Panc1 (cell line): ENCODE data around the gene WNT7B. TPM values are rescaled to one million over a fixed set of nuclear protein-coding genes. Genes with fewer than 3 reads are reported as not detected.
A peak's percentile ranks its signal among the peaks of the same experiment; 100 is the strongest.

Experiments used
- ATAC-seq: fragments of 200-7000 bp; cut with Tn5 transposase; 2 replicates; pipeline ENCODE4 v1.9.1; 2020; ENCODE audit warnings: mild to moderate bottlenecking, moderate library complexity
- BruUV-seq: library from RNA; stranded (reverse); fragments of 400-500 nt; replicated peaks from 2 replicates; lab custom pipeline; 2021; lab: Mats Ljungman, UMichigan
- CTCF ChIA-PET: fragments of 300-600 bp; sonication (Branson Sonifier 250); formaldehyde crosslinking; loops from one replicate; lab custom pipeline; 2022; ENCODE audit warnings: antibody characterized with exemption; lab: Charles Lee
- POLR2A ChIA-PET: fragments of 300-600 bp; sonication (Branson Sonifier 250); formaldehyde crosslinking; loops from one replicate; lab custom pipeline; 2022; ENCODE audit warnings: antibody characterized with exemption; lab: Charles Lee
- DNase-seq: peaks from one replicate; pipeline ENCODE4 v3.0.0-alpha.2; 2010; ENCODE audit warnings: low read depth, low spot score
- H3K27ac ChIP-seq: 2 replicates; pipeline ENCODE4 v1.5.1; 2011; ENCODE audit warnings: mild to moderate bottlenecking, low read length, inconsistent platforms
- H3K27me3 ChIP-seq: fragments of 200-500 bp; sonication (Bioruptor generic); 2 replicates; pipeline ENCODE4 v1.6.0; 2014; ENCODE audit warnings: low read length, inconsistent platforms; ENCODE audit not compliant: control insufficient read depth, insufficient read depth
- H3K36me3 ChIP-seq: fragments of 200-500 bp; sonication (Bioruptor generic); 2 replicates; pipeline ENCODE4 v1.5.1; 2014; ENCODE audit warnings: inconsistent platforms, mild to moderate bottlenecking, low read length, moderate library complexity; ENCODE audit not compliant: control insufficient read depth, insufficient read depth
- H3K4me1 ChIP-seq: 2 replicates; pipeline ENCODE4 v1.5.1; 2011; ENCODE audit warnings: inconsistent platforms, mild to moderate bottlenecking, low read length, moderate library complexity; ENCODE audit not compliant: control insufficient read depth, insufficient read depth
- H3K4me3 ChIP-seq, 2 experiments: 2 replicates each; pipeline ENCODE4 v1.5.1; 2011 to 2012; ENCODE audit warnings: low read depth in 2 of 2, low read length in 2 of 2, mild to moderate bottlenecking in 2 of 2, inconsistent platforms in 1 of 2, moderate library complexity in 1 of 2
- H3K9me3 ChIP-seq: fragments of 200-500 bp; sonication (Bioruptor generic); 2 replicates; pipeline ENCODE4 v1.5.1; 2014; ENCODE audit warnings: low read depth, mild to moderate bottlenecking, inconsistent platforms, low read length, moderate library complexity; ENCODE audit not compliant: control insufficient read depth, insufficient read depth
- CTCF ChIP-seq: fragments of 450-650 bp; IDR thresholded peaks from 2 replicates; pipeline ENCODE4 v1.5.1; 2017; ENCODE audit warnings: mild to moderate bottlenecking
- POLR2AphosphoS5 ChIP-seq: IDR thresholded peaks from 2 replicates; pipeline ENCODE4 v1.6.1; 2012; ENCODE audit warnings: mild to moderate bottlenecking, low read depth, low read length, moderate library complexity
- REST ChIP-seq, 2 experiments: IDR thresholded peaks; 2 replicates each; pipeline ENCODE4 v1.6.1; 2011 to 2012; ENCODE audit warnings: low read depth in 2 of 2, control low read depth in 1 of 2, low read length in 1 of 2, mild to moderate bottlenecking in 1 of 2, moderate library complexity in 1 of 2; ENCODE audit not compliant: insufficient read depth in 1 of 2
- SIN3A ChIP-seq: IDR thresholded peaks from 2 replicates; pipeline ENCODE4 v1.6.1; 2012; ENCODE audit warnings: low read depth, mild to moderate bottlenecking, low read length, moderate library complexity, borderline replicate concordance; ENCODE audit not compliant: insufficient read depth
- TCF7L2 ChIP-seq: IDR thresholded peaks from 2 replicates; pipeline ENCODE4 v1.6.1; 2011; ENCODE audit warnings: mild to moderate bottlenecking, low read depth, low read length, inconsistent platforms
- in situ Hi-C: cut with HindIII; loops from 2 replicates; pipeline ENCODE4 v1.10.0; 2016; ENCODE audit warnings: low sequenced_read_pairs, low pct_unique_long_range_greater_than_20kb
- intact Hi-C: fragments of 100-400 bp; cut with micrococcal nuclease; formaldehyde crosslinking; loops from one replicate; pipeline ENCODE4 v1.10.0; 2022; ENCODE audit not compliant: unreplicated experiment
- total RNA-seq: library from RNA; stranded (reverse); gene quantifications from one replicate; pipeline ENCODE4 v1.2.1, GENCODE V29; 2021; ENCODE audit not compliant: unreplicated experiment

WNT7B gene
- total RNA-seq, 1 experiment from 2014 or later, result 52.1 TPM

- ATAC-seq, result peak; percentile 88
- Histone ChIP-seq H3K4me3 (no peak overlapping the region), H3K9me3 (no peaks in the 10 kb centered on the region), H3K4me1 (peaks cover 16% of the 10 kb centered on the region), H3K27me3 (no peaks in the 10 kb centered on the region), H3K27ac (0 out of 2 replicates have a peak overlapping the region, but pooled peaks have one; percentile 54), H3K36me3 (no peaks in the 10 kb centered on the region)
- in situ Hi-C loops, result no loop called here
- DNase-seq, result no peak
- no TSS peak for BruUV-seq
- TF ChIP-seq POLR2AphosphoS5 (no peak), SIN3A (no peak), TCF7L2 (no peak), REST (IDR thresholded peaks at IDR 0.05; ENCODE audit: insufficient read depth in 1 of 2, low read depth in 2 of 2, low read length in 1 of 2) (0 out of 4 replicates have a peak, but pooled peaks of 1 of the 2 experiments have one; percentile 39), CTCF (peak; percentile 88)
- intact Hi-C loops, result loop anchor here (5.0 to 10.0 kb wide), 2 partner anchors 120 to 318 kb away; no protein-coding TSS in a partner anchor
- ChIA-PET CTCF (interaction anchor here (0.6 kb wide), 1 partner anchor 364 kb away, joined by 3 read pairs; no protein-coding TSS in a partner anchor), POLR2A (no interaction called here)
Observed at GRCh38 chr22:45994491-45995404, 17.8 kb upstream of the WNT7B start.

GRCh38 chr22:45993841-45994240, 16.9 kb upstream of the WNT7B start:
- POLR2A ChIA-PET, result no interaction called here
- Histone ChIP-seq H3K27me3 (no peaks in the 10 kb centered on the region), H3K36me3 (no peaks in the 10 kb centered on the region), H3K4me1 (peaks cover 16% of the 10 kb centered on the region), H3K4me3 (no peak overlapping the region), H3K9me3 (no peaks in the 10 kb centered on the region), H3K27ac (no peak overlapping the region)
- no peak for TF ChIP-seq REST (IDR thresholded peaks at IDR 0.05; ENCODE audit: insufficient read depth in 1 of 2, low read depth in 2 of 2, low read length in 1 of 2)
- TF ChIP-seq SIN3A, result no peak
- no peak for TF ChIP-seq TCF7L2
- TF ChIP-seq CTCF, result no peak
- no peak for TF ChIP-seq POLR2AphosphoS5
- no TSS peak for BruUV-seq
- ATAC-seq (no peak), DNase-seq (no peak)
- intact Hi-C loops, result loop anchor here (10.0 kb wide), 1 partner anchor 121 kb away; no protein-coding TSS in a partner anchor
- in situ Hi-C loops, result no loop called here
- CTCF ChIA-PET, result no interaction called here
